ENCODE measurements around the gene IL18.

The IL18 gene

GRCh38 chr11:112127056-112127455, 36.8 kb downstream of the IL18 start:
- DNase-seq, result no peak
- no peak overlapping the region for H3K27ac ChIP-seq
- intact Hi-C loops (cut with DNase I; ENCODE audit: low total_unique reads), result no loop called here
- H3K4me3 ChIP-seq, result no peak overlapping the region
- H3K9me3 ChIP-seq, result no peaks in the 10 kb centered on the region
- H3K27me3 ChIP-seq, result no peaks in the 10 kb centered on the region
- no peaks in the 10 kb centered on the region for H3K4me1 ChIP-seq
- TF ChIP-seq CTCF (IDR thresholded peaks at IDR 0.05), result no peak
- no peaks in the 10 kb centered on the region for H3K36me3 ChIP-seq

- intact Hi-C loops (cut with DNase I; ENCODE audit: low total_unique reads), result no loop called here
- no peak for DNase-seq
- peaks cover 0 to 6% (median 0%) of the 10 kb centered on the region in 4 donors for H3K4me1 ChIP-seq
- H3K27me3 ChIP-seq, result no peaks in the 10 kb centered on the region
- no peaks in the 10 kb centered on the region for H3K9me3 ChIP-seq
- no peak overlapping the region for H3K4me3 ChIP-seq
- no peak overlapping the region for H3K27ac ChIP-seq
- peaks cover 0 to 6% (median 0%) of the 10 kb centered on the region in 3 donors for H3K36me3 ChIP-seq
- no peak for TF ChIP-seq CTCF (IDR thresholded peaks at IDR 0.05)
Observed at GRCh38 chr11:112123129-112123528, 40.8 kb downstream of the IL18 start.

- intact Hi-C loops (cut with DNase I; ENCODE audit: low total_unique reads), result no loop called here
- no peak overlapping the region for H3K27ac ChIP-seq
- no peak for TF ChIP-seq CTCF (IDR thresholded peaks at IDR 0.05)
- no peak for DNase-seq
- no peaks in the 10 kb centered on the region for H3K27me3 ChIP-seq
- no peak overlapping the region for H3K4me3 ChIP-seq
- H3K9me3 ChIP-seq, result no peaks in the 10 kb centered on the region
- H3K36me3 ChIP-seq, result peaks cover 0 to 6% (median 0%) of the 10 kb centered on the region in 3 donors
- H3K4me1 ChIP-seq, result peaks cover 0 to 6% (median 0%) of the 10 kb centered on the region in 4 donors
Observed at GRCh38 chr11:112121981-112122615, 41.8 kb downstream of the IL18 start.

- no peak for DNase-seq
- intact Hi-C loops (cut with DNase I; ENCODE audit: low total_unique reads), result loop anchor here (10.0 kb wide), 1 partner anchor 57 kb away; the partner anchor contains the start of gene BCO2
Observed at GRCh38 chr11:112118176-112118575, 45.7 kb downstream of the IL18 start.

GRCh38 chr11:112115386-112115785, 48.5 kb downstream of the IL18 start:
- TF ChIP-seq CTCF (IDR thresholded peaks at IDR 0.05), result no peak
- no peak overlapping the region for H3K4me3 ChIP-seq
- peaks cover 0 to 6% (median 0%) of the 10 kb centered on the region in 3 donors for H3K36me3 ChIP-seq
- H3K4me1 ChIP-seq, result peaks cover 0 to 6% (median 0%) of the 10 kb centered on the region in 4 donors
- H3K27ac ChIP-seq, result no peak overlapping the region
- no peaks in the 10 kb centered on the region for H3K27me3 ChIP-seq
- no peak for DNase-seq
- no peaks in the 10 kb centered on the region for H3K9me3 ChIP-seq
- intact Hi-C loops (cut with DNase I; ENCODE audit: low total_unique reads), result loop anchor here (10.0 kb wide), 1 partner anchor 59 kb away; the partner anchor contains the start of gene BCO2

More at GRCh38 chr11:112118176-112118575, 45.7 kb downstream of the IL18 start:
- H3K36me3 ChIP-seq, result peaks cover 0 to 6% (median 0%) of the 10 kb centered on the region in 3 donors
- no peak for TF ChIP-seq CTCF (IDR thresholded peaks at IDR 0.05)
- H3K27ac ChIP-seq, result no peak overlapping the region
- no peaks in the 10 kb centered on the region for H3K9me3 ChIP-seq
- H3K4me3 ChIP-seq, result no peak overlapping the region
- H3K4me1 ChIP-seq, result peaks cover 0 to 6% (median 0%) of the 10 kb centered on the region in 4 donors
- no peaks in the 10 kb centered on the region for H3K27me3 ChIP-seq
